Mesothelial cell of epicardium (in vitro differentiated cells): Measurements from ENCODE around the gene VRK2. TPM values are rescaled to one million over a fixed set of nuclear protein-coding genes. Genes with fewer than 3 reads are reported as not detected.

Experiments
- DNase-seq, 2 experiments: peaks; one replicate each; pipeline ENCODE4 v3.0.0; 2021; ENCODE audit warnings: low spot score in 2 of 2; ENCODE audit not compliant: unreplicated experiment in 2 of 2
- H3K27ac Mint-ChIP-seq: 2 replicates; pipeline ENCODE4 v1.8.0; 2021; ENCODE audit warnings: mixed read lengths
- H3K27me3 Mint-ChIP-seq: 2 replicates; pipeline ENCODE4 v1.8.0; 2021; ENCODE audit warnings: low read depth, mixed read lengths
- H3K36me3 Mint-ChIP-seq: 2 replicates; pipeline ENCODE4 v1.8.0; 2021; ENCODE audit warnings: mixed read lengths
- H3K4me1 Mint-ChIP-seq: 2 replicates; pipeline ENCODE4 v1.8.0; 2021; ENCODE audit warnings: mixed read lengths
- H3K4me3 Mint-ChIP-seq: 2 replicates; pipeline ENCODE4 v1.8.0; 2021; ENCODE audit warnings: mild to moderate bottlenecking, moderate library complexity, mixed read lengths
- H3K9me3 Mint-ChIP-seq: 2 replicates; pipeline ENCODE4 v1.8.0; 2021; ENCODE audit warnings: mixed read lengths
- total RNA-seq: library from RNA; stranded (reverse); gene quantifications from 3 replicates; pipeline ENCODE4 v1.2.1, GENCODE V29; 2021
- TF ChIP-seq, protein P1 (sequence below): fragments of 200-600 bp; sonication (generic); IDR thresholded peaks from one replicate; pipeline ENCODE4 v1.5.0; 2021; ENCODE audit warnings: antibody characterized with exemption; ENCODE audit not compliant: unreplicated experiment

Gene VRK2
- total RNA-seq, 1 donor from 2014 or later, result 22.9 TPM

GRCh38 chr2:58045580-58046334 is 849 bp upstream of the VRK2 start:
- H3K4me3 Mint-ChIP-seq, result peak overlapping the region; percentile 84
- peak overlapping the region; percentile 97 for H3K27ac Mint-ChIP-seq
- no peak for DNase-seq
- TF ChIP-seq, protein P1, sequence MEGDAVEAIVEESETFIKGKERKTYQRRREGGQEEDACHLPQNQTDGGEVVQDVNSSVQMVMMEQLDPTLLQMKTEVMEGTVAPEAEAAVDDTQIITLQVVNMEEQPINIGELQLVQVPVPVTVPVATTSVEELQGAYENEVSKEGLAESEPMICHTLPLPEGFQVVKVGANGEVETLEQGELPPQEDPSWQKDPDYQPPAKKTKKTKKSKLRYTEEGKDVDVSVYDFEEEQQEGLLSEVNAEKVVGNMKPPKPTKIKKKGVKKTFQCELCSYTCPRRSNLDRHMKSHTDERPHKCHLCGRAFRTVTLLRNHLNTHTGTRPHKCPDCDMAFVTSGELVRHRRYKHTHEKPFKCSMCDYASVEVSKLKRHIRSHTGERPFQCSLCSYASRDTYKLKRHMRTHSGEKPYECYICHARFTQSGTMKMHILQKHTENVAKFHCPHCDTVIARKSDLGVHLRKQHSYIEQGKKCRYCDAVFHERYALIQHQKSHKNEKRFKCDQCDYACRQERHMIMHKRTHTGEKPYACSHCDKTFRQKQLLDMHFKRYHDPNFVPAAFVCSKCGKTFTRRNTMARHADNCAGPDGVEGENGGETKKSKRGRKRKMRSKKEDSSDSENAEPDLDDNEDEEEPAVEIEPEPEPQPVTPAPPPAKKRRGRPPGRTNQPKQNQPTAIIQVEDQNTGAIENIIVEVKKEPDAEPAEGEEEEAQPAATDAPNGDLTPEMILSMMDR, result no peak
- H3K9me3 Mint-ChIP-seq, result no peaks in the 10 kb centered on the region
- H3K36me3 Mint-ChIP-seq, result peaks cover 5% of the 10 kb centered on the region
- H3K4me1 Mint-ChIP-seq, result peaks cover 52% of the 10 kb centered on the region
- H3K27me3 Mint-ChIP-seq, result no peaks in the 10 kb centered on the region

GRCh38 chr2:58046335-58046584 is 346 bp upstream of the VRK2 start:
- no peak for DNase-seq
- Mint-ChIP-seq H3K4me3 (peak overlapping the region; percentile 84), H3K27me3 (no peaks in the 10 kb centered on the region), H3K27ac (peak overlapping the region; percentile 97), H3K36me3 (peaks cover 5% of the 10 kb centered on the region), H3K9me3 (no peaks in the 10 kb centered on the region), H3K4me1 (peaks cover 49% of the 10 kb centered on the region)
- TF ChIP-seq, protein P1, result no peak

GRCh38 chr2:58047373-58047935 is 848 bp downstream of the VRK2 start:
- H3K27me3 Mint-ChIP-seq, result no peaks in the 10 kb centered on the region
- no peaks in the 10 kb centered on the region for H3K9me3 Mint-ChIP-seq
- H3K27ac Mint-ChIP-seq, result peak overlapping the region; percentile 97
- peaks cover 40% of the 10 kb centered on the region for H3K4me1 Mint-ChIP-seq
- H3K36me3 Mint-ChIP-seq, result peaks cover 5% of the 10 kb centered on the region
- H3K4me3 Mint-ChIP-seq, result peak overlapping the region; percentile 84
- TF ChIP-seq, protein P1, result no peak
- no peak for DNase-seq

- DNase-seq, result no peak
- Mint-ChIP-seq H3K36me3 (peaks cover 5% of the 10 kb centered on the region), H3K27ac (no peak overlapping the region)
Observed at GRCh38 chr2:58047961-58048360, 1.4 kb downstream of the VRK2 start.

DNA sequence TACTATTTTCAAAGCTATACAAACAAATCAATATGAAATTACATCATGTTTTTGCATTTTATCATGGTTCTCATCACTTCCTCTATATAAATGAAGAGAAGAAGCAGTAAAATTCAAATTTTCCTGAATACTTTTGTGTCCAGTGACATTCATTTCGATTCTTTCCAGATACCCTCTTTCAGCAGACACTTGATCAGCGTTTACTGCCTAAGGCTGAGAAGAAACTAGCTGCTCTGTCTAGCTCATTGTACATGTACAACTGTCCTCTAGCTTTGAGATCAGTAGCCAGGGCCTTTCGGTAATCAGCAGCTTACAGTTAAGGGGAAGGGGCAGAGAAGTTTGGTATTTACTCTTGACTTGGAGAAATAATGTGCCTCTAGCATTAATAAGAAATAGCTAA is 4.8 kb downstream of the VRK2 start:
- no peaks in the 10 kb centered on the region for H3K27me3 Mint-ChIP-seq
- peaks cover 5% of the 10 kb centered on the region for H3K36me3 Mint-ChIP-seq
- DNase-seq, result no peak
- no peaks in the 10 kb centered on the region for H3K9me3 Mint-ChIP-seq
- H3K4me1 Mint-ChIP-seq, result peaks cover 20% of the 10 kb centered on the region
- no peak overlapping the region for H3K4me3 Mint-ChIP-seq
- TF ChIP-seq, protein P1, result no peak
- no peak overlapping the region for H3K27ac Mint-ChIP-seq

More at GRCh38 chr2:58047961-58048360, 1.4 kb downstream of the VRK2 start:
- TF ChIP-seq, protein P1, result no peak
- Mint-ChIP-seq H3K4me1 (peaks cover 34% of the 10 kb centered on the region), H3K9me3 (no peaks in the 10 kb centered on the region), H3K27me3 (no peaks in the 10 kb centered on the region), H3K4me3 (peak overlapping the region; percentile 84)
